Neural progenitor cell (in vitro differentiated cells): Measurements from ENCODE around the gene ETHE1. TPM values are rescaled to one million over a fixed set of nuclear protein-coding genes. Genes with fewer than 3 reads are reported as not detected.

Experiments
- DNase-seq: peaks from one replicate; pipeline ENCODE4 v3.0.0-alpha.2; 2016; ENCODE audit warnings: low spot score
- H2AFZ ChIP-seq: fragments of 200-600 bp; sonication (generic); replicated peaks from 2 replicates; pipeline ENCODE4 v1.6.1; 2016; ENCODE audit warnings: antibody characterized with exemption
- H3F3A ChIP-seq: fragments of 200-600 bp; sonication (generic); 2 replicates; pipeline ENCODE4 v1.6.1; 2016; ENCODE audit warnings: antibody characterized with exemption, low read depth
- H3K27ac ChIP-seq: fragments of 200-600 bp; sonication (generic); 2 replicates; pipeline ENCODE4 v1.5.1; 2016; ENCODE audit warnings: mild to moderate bottlenecking
- H3K27me3 ChIP-seq: fragments of 200-600 bp; sonication (generic); 2 replicates; pipeline ENCODE4 v1.6.1; 2016; ENCODE audit warnings: mild to moderate bottlenecking, moderate library complexity
- H3K36me3 ChIP-seq: fragments of 200-600 bp; sonication (generic); 2 replicates; pipeline ENCODE4 v1.5.1; 2016
- H3K4me1 ChIP-seq: fragments of 200-600 bp; sonication (generic); 2 replicates; pipeline ENCODE4 v1.6.1; 2016; ENCODE audit warnings: mixed run types
- H3K4me2 ChIP-seq: fragments of 200-600 bp; sonication (generic); 2 replicates; pipeline ENCODE4 v1.6.1; 2016
- H3K4me3 ChIP-seq: fragments of 200-600 bp; sonication (generic); 2 replicates; pipeline ENCODE4 v1.5.1; 2016
- H3K79me2 ChIP-seq: fragments of 200-600 bp; sonication (generic); 2 replicates; pipeline ENCODE4 v1.6.1; 2016; ENCODE audit warnings: low read depth
- H3K9ac ChIP-seq: fragments of 200-600 bp; sonication (generic); 2 replicates; pipeline ENCODE4 v1.6.1; 2016
- H3K9me3 ChIP-seq: fragments of 200-600 bp; sonication (generic); 2 replicates; pipeline ENCODE4 v1.5.1; 2016; ENCODE audit warnings: low read depth
- H4K20me1 ChIP-seq: fragments of 200-600 bp; sonication (generic); 2 replicates; pipeline ENCODE4 v1.6.1; 2016; ENCODE audit warnings: low read depth
- H3K27ac Mint-ChIP-seq: 3 replicates; pipeline ENCODE4 v1.8.0; 2021; ENCODE audit warnings: mixed read lengths
- H3K27me3 Mint-ChIP-seq: 2 replicates; pipeline ENCODE4 v1.8.0; 2022; ENCODE audit warnings: low read depth, mild to moderate bottlenecking, inconsistent platforms, moderate library complexity, mixed read lengths; ENCODE audit not compliant: insufficient read depth
- H3K36me3 Mint-ChIP-seq: 3 replicates; pipeline ENCODE4 v1.8.0; 2021; ENCODE audit warnings: mixed read lengths
- H3K4me1 Mint-ChIP-seq: 3 replicates; pipeline ENCODE4 v1.8.0; 2021; ENCODE audit warnings: mixed read lengths
- H3K4me3 Mint-ChIP-seq: 3 replicates; pipeline ENCODE4 v1.8.0; 2021; ENCODE audit warnings: mild to moderate bottlenecking, moderate library complexity, mixed read lengths
- H3K9me3 Mint-ChIP-seq: 3 replicates; pipeline ENCODE4 v1.8.0; 2020; ENCODE audit warnings: mixed read lengths
- EZH2 ChIP-seq: fragments of 200-600 bp; sonication (generic); IDR thresholded peaks from 2 replicates; pipeline ENCODE4 v1.6.1; 2017; ENCODE audit warnings: antibody characterized with exemption, mild to moderate bottlenecking, moderate library complexity
- EZH2phosphoT487 ChIP-seq: fragments of 200-600 bp; sonication (generic); IDR thresholded peaks from 2 replicates; pipeline ENCODE4 v1.6.1; 2017; ENCODE audit warnings: antibody characterized with exemption
- total RNA-seq: library from RNA; depleted of rRNA; stranded (reverse); fragments of >200 nt; gene quantifications from 2 replicates; pipeline ENCODE4 v1.2.3, GENCODE V29; 2015; ENCODE audit warnings: low replicate concordance
- TF ChIP-seq, protein P1 (sequence below): fragments of 200-600 bp; sonication (generic); IDR thresholded peaks from 2 replicates; pipeline ENCODE4 v1.5.1; 2017; ENCODE audit warnings: antibody characterized with exemption, mild to moderate bottlenecking

The ETHE1 gene
- total RNA-seq, 1 donor from 2014 or later, result 13.6 TPM

DNA sequence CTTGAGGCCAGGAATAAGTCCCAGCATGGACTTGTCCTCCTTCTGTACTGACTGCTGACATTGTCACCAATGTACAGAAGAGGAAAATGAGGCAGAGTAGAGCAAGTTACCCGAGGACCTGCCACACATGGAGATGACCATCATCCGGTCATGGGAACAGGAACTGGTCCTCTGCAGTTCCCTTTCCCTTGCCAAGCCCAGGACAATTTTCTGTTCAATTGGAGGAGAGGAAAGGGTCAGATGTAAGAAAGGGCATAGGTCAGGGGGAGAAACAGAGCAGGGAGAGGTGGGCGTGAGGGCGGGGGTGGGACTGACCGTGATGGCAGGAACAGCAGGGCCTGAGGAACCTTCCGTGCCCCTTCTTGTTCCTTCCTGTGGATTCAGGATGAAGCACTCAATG is 41.0 kb downstream of the ETHE1 start:
- H3K9ac ChIP-seq, result no peak overlapping the region

DNA sequence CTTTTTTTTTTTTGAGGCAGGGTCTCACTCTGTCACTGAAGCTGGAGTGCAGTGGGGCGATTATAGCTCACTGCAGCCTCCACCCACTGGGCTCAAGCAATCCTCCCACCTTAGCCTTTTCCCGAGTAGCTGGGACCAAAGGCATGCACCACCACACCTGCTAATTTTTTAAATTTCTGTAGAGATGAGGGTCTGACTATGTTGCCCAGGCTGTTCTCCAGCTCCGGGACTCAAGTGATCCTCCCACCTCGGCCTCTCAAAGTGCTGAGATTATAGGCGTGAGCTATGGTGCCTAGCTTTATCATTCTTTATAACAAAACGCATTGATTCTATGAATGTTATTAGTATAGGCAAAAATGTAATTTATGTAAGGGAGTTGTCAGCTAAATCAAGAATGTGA is 43.7 kb downstream of the ETHE1 start:
- Mint-ChIP-seq H3K4me1 (no peaks in the 10 kb centered on the region), H3K27ac (no peak overlapping the region), H3K27me3 (no peaks in the 10 kb centered on the region), H3K36me3 (no peaks in the 10 kb centered on the region), H3K9me3 (no peaks in the 10 kb centered on the region), H3K4me3 (no peak overlapping the region)
- Histone ChIP-seq H3K9ac (no peak overlapping the region), H3K27ac (no peak overlapping the region), H3K4me2 (no peak overlapping the region), H3K4me3 (no peak overlapping the region), H3K27me3 (no peaks in the 10 kb centered on the region), H2AFZ (no peak overlapping the region), H4K20me1 (no peaks in the 10 kb centered on the region), H3K4me1 (no peaks in the 10 kb centered on the region), H3K79me2 (no peaks in the 10 kb centered on the region), H3K9me3 (no peaks in the 10 kb centered on the region), H3K36me3 (no peaks in the 10 kb centered on the region), H3F3A (no peaks in the 10 kb centered on the region)
- TF ChIP-seq, protein P1, sequence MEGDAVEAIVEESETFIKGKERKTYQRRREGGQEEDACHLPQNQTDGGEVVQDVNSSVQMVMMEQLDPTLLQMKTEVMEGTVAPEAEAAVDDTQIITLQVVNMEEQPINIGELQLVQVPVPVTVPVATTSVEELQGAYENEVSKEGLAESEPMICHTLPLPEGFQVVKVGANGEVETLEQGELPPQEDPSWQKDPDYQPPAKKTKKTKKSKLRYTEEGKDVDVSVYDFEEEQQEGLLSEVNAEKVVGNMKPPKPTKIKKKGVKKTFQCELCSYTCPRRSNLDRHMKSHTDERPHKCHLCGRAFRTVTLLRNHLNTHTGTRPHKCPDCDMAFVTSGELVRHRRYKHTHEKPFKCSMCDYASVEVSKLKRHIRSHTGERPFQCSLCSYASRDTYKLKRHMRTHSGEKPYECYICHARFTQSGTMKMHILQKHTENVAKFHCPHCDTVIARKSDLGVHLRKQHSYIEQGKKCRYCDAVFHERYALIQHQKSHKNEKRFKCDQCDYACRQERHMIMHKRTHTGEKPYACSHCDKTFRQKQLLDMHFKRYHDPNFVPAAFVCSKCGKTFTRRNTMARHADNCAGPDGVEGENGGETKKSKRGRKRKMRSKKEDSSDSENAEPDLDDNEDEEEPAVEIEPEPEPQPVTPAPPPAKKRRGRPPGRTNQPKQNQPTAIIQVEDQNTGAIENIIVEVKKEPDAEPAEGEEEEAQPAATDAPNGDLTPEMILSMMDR, result no peak
- TF ChIP-seq EZH2 (no peak), EZH2phosphoT487 (no peak)
- DNase-seq, result no peak

More for the DNA sequence above, 41.0 kb downstream of the ETHE1 start:
- Mint-ChIP-seq H3K9me3 (no peaks in the 10 kb centered on the region), H3K27ac (no peak overlapping the region), H3K4me3 (no peak overlapping the region), H3K27me3 (no peaks in the 10 kb centered on the region), H3K4me1 (no peaks in the 10 kb centered on the region), H3K36me3 (no peaks in the 10 kb centered on the region)
- H2AFZ ChIP-seq, result no peak overlapping the region
- H4K20me1 ChIP-seq, result no peaks in the 10 kb centered on the region
- no peaks in the 10 kb centered on the region for H3K4me1 ChIP-seq
- no peaks in the 10 kb centered on the region for H3K27me3 ChIP-seq
- TF ChIP-seq, protein P1, result no peak
- TF ChIP-seq EZH2, result no peak
- no peak for TF ChIP-seq EZH2phosphoT487
- no peaks in the 10 kb centered on the region for H3K9me3 ChIP-seq
- no peak overlapping the region for H3K4me2 ChIP-seq
- H3K27ac ChIP-seq, result no peak overlapping the region
- DNase-seq, result no peak
- no peaks in the 10 kb centered on the region for H3K36me3 ChIP-seq
- H3K79me2 ChIP-seq, result no peaks in the 10 kb centered on the region
- no peaks in the 10 kb centered on the region for H3F3A ChIP-seq
- H3K4me3 ChIP-seq, result no peak overlapping the region

DNA sequence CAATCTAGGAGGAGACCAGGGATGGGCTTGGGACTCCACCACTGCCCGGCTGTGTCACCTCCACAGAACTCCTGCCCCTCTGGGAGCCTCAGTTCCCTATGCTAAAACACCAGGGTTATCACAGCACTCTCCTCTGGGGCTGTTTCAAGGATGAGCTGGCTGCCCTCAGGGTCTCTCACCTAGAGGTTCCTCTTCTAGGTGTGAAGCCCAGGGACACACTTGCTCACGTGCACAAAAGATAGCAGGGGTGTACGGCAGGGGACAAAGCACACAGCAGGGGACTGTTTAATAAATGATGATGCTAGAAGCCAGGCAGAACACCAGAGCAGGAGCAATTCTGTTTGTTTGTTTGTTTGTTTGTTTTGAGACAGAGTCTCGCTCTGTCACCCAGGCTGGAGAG is 44.8 kb downstream of the ETHE1 start:
- H3K9me3 ChIP-seq, result no peaks in the 10 kb centered on the region
- no peaks in the 10 kb centered on the region for H4K20me1 ChIP-seq
- H3K4me1 ChIP-seq, result no peaks in the 10 kb centered on the region
- no peak overlapping the region for H3K4me3 Mint-ChIP-seq
- no peaks in the 10 kb centered on the region for H3F3A ChIP-seq
- no peaks in the 10 kb centered on the region for H3K27me3 ChIP-seq
- H3K4me2 ChIP-seq, result no peak overlapping the region
- no peaks in the 10 kb centered on the region for H3K79me2 ChIP-seq
- peak overlapping the region; percentile 86 for H3K27ac Mint-ChIP-seq
- H3K36me3 ChIP-seq, result no peaks in the 10 kb centered on the region
- no peaks in the 10 kb centered on the region for H3K36me3 Mint-ChIP-seq
- TF ChIP-seq EZH2phosphoT487, result no peak
- TF ChIP-seq, protein P1, result no peak
- TF ChIP-seq EZH2, result no peak
- no peak overlapping the region for H3K4me3 ChIP-seq
- no peak overlapping the region for H2AFZ ChIP-seq
- DNase-seq, result no peak
- no peak overlapping the region for H3K9ac ChIP-seq
- H3K27me3 Mint-ChIP-seq, result no peaks in the 10 kb centered on the region
- H3K9me3 Mint-ChIP-seq, result no peaks in the 10 kb centered on the region
- no peak overlapping the region for H3K27ac ChIP-seq
- H3K4me1 Mint-ChIP-seq, result no peaks in the 10 kb centered on the region
